ENCODE measurements around the gene PTGR3.

GRCh38 chr18:75249672-75250470 is 40.9 kb upstream of the PTGR3 start:
- no peak for TF ChIP-seq POLR2AphosphoS5 (IDR thresholded peaks at IDR 0.05)
- TF ChIP-seq CTCF (IDR thresholded peaks at IDR 0.05): no peak

All from gastroesophageal sphincter (tissue), 3 donors.